Right renal cortex interstitium (tissue), 3 donors: ENCODE results near the gene APEH. TPM values are rescaled to one million over a fixed set of nuclear protein-coding genes. Genes with fewer than 3 reads are reported as not detected.
"Not testable (repeated sequence)": the region's sequence is repeated elsewhere in the genome, so short reads cannot be mapped to it uniquely, and the experiment has no call there.

ENCODE experiments used
- DNase-seq, 3 donors: peaks; one replicate each; pipeline ENCODE4 v3.0.0-alpha.2; 2013; ENCODE audit warnings: low read depth in 3 of 3, low spot score in 2 of 3
- polyA plus RNA-seq, 3 donors: library from polyadenylated mRNA; unstranded; fragments of 120-200 nt; gene quantifications; one replicate each; pipeline ENCODE4 v1.2.1, GENCODE V29; 2013; ENCODE audit not compliant: insufficient read length in 3 of 3

APEH gene
- polyA plus RNA-seq, 3 donors: 147 to 178 (median 155) TPM

DNA sequence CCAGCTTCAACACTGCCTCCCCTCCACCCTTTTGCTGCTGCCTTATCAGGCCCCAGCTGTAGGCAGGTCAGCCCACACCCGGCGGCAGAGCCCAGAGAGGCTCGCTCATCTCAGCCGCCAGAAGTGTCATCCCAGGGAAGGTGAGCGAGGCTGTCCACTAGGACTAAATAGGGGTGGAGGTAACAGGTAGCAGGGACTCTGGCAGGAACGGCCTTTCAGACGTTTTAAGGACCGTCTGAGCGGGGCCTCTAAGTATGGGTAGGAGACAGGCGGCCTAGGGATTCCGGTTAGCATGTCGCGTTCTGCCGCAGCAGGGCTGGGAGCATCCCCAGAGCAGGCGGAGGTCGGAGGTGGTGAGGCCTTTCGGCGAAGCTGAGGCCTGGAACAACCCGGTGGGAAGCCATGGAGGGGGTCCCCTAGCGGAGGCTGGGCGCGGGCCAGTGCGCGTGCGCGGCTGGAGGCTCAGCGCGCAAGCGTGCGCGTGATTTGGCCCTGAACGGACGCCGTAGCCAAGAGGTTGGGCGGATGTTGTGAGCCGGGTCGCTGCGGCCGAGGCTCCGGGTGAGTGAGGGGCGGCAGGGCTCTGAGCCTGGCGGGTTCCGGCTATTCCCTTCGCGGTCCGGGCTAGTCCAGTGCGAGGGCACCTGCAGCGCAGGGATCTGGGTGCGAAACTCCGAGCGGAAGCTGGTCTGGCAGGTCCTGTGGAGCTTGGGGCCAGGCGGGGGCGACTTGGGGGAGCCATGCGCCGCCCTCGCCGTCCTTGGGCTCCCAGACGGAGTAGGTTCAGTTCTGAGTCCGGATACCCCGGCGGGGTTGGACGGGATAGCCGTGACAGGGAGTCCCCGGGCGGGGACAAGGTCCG lies 15.1 kb downstream of the APEH start, which contains the start of the genes MST1 and RNF123:
MST1 (minus strand) TSS at position 429 of the 862 bp plus-strand sequence. CDS start 783 bp downstream, outside the sequence.
RNF123 (plus strand) TSS at position 512 of the 862 bp plus-strand sequence. CDS start 1,609 bp downstream, outside the sequence.
- DNase-seq: peak; percentile 80 to 89 (median 87)

DNA sequence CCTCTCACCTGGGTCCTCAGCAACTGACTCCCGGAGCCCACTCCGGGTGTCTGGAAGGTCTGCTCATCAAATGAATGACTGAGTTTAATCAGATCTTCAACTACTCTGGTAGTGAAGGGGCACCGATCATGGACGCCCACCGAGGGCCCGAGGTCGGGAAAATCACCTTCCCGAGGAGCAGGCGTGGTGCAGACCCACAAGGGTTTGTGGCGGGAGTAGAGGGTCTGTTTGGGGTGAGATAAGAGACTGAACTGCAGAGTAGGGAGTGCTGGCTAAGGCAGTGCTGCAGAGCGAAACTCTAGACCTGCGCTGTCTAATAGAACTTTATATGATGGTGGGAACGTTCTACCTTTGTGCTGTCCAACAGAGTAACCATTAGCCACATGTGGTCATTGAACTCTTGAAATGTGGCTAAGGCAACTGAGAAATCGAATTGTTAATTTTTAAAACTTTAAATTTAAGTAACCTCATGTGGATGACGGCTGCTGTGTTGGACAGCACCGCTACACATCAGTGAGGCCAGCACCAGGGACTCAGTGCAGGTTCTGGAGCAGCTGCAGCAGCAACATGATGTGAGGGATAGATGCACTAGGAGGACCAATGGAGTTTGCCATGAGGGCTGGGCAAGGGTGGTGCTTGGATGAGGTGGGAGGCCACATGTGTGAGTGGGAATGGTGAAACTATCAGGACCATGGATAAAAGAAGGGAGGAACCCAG lies 15.9 kb downstream of the APEH start:
- DNase-seq: not testable (repeated sequence)

DNA sequence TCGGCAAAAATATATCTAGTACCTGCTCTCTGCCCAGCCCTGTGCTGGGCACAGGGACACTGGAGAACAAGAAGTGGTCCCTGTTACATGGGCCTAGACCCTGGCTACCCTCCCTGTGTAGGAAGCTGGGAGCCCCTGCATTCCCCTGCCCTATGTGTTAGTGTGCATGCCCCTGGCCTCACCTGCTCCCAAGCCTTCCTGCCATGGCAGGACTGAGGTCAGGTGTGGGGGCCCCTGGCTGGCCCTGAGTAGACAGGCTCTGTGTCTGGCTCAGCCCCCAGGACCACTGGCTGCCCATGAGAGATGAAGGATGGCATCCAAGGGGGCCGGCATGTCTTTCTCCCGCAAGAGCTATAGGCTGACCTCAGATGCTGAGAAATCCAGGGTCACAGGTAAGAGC lies 16.7 kb downstream of the APEH start:
- not testable (repeated sequence) for DNase-seq

DNA sequence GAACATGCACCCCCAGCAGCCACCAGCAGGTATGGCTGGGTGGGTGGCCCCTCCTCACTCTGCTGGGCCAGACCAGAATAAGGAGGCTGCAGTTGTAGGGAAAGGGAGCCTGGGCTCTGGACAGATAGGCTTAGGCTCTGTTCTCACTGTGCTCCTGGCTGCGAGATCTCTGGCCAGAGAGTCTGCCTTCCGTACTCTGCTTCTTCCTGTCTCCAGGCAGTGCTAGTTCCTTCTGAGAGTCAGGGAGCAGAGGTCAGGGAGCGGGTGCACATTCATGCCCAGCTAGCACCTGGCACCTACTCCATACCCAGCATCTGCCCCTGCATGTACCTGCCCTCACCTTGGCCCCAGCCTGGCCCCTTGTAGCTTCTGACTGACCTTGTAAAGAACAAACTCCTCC lies 17.3 kb downstream of the APEH start:
- not testable (repeated sequence) for DNase-seq

DNA sequence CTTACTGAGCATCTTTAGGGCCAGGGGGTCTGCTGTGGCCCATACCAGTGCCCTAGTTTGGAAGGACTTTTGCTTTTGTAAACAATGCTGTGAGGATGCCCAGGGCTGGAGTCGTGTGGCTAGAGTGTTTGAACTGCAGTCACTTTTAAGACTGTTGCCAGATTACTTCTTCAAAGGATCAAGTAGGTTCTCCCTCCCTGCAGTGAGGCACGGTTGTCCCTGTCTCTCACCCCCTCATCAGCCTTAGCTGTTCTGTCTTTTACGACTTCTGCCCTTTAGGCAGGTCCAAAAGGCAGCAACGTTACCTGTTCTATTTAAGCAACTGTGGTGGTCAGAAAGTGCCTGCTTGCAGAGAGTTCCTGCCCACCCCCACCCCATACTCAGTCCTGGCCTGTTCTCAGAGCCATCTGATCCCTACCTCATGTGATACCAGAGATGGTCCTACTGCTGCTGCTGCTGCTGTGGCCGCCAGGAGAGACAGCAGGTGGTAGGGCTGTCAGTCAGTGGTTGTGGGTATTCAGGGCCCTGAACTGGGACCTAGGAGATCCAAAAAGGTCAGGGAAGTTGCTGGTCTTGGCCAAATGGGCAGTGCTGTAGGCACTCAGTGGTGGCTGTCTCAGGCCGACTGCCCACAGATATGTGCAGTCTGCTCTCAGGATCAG lies 20.4 kb downstream of the APEH start:
- DNase-seq: not testable (repeated sequence)

DNA sequence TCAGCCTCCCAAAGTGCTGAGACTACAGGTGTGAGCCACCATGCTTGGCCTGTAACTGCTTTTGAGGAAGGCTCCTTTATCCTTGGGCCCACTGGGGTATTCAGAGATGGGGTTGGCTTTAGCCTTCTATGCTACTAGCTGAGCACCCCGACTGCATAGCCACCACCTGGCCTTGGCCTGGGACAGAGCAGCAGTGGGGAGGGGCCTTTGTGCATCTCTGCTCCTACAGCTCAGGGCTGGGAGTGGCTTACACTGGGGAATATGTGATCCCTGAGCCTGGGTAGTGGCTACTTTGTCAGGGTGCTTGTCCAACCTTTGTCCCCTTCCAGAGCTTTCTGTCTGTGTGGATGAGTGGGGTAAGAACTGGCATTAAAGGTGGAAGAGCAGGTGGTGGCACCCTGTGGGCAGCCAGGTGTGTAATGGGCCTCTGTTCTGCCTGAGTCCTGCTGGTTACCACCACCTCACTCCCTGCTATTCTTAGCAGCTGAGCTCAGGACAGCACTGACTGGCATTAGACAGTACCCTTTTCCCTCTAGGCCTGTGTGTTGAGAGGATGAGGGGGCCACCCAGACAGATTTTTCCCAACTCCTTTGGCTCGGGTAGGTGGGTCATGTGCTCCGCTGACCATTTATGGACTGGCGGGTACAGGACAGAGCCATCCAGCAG lies 21.3 kb downstream of the APEH start:
- DNase-seq: not testable (repeated sequence)

DNA sequence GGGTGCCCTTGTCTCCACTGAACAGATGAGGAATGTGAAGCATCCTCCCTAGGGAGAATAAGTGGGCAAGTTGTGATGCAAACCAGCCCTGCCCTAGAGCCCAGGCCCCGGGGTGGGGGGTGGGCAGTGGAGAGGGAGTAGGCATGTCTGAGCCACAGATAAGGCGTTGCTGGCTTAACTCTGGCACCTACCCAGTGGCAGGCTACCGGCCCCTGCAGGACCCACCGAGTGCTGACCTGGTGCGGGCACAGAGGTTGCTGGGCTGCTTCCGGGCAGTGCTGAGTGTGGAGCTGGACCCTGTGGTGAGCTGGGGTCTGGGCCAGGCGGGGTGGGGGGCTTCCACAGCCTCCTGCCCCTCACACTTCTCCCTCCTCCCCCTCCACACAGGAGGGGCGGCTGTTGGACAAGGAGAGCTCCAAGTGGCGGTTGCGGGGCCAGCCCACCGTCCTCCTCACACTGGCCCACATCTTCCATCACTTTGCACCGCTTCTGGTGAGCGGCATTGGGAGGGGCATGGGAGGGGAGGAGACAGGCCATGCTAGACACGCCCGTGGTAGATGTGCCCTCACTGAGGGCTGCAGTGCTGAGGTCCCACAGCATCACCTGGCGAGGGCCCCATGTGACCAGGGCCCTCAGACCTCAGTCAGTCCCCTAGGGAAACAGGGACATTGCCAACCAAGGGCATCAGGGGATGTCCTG lies 25.3 kb downstream of the APEH start:
- no peak for DNase-seq

DNA sequence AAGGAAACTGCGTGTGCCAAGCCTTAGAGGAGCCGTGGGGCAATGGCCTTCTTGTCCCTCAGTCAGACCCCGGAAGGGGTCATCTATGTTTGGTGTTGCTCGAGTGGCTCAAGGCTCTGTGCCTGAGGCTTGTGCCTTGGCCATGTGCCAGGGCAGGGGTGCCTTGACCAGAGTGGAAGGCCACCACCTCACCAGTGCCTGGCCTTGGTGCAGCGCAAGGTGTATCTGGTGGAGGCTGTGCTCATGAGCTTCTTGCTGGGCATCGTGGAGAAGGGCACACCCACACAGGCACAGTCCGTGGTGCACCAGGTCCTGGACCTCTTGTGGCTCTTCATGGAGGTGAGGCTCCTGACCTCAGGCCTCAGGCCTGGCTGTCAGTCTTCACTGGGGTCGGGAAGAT lies 25.9 kb downstream of the APEH start:
- no peak for DNase-seq

DNA sequence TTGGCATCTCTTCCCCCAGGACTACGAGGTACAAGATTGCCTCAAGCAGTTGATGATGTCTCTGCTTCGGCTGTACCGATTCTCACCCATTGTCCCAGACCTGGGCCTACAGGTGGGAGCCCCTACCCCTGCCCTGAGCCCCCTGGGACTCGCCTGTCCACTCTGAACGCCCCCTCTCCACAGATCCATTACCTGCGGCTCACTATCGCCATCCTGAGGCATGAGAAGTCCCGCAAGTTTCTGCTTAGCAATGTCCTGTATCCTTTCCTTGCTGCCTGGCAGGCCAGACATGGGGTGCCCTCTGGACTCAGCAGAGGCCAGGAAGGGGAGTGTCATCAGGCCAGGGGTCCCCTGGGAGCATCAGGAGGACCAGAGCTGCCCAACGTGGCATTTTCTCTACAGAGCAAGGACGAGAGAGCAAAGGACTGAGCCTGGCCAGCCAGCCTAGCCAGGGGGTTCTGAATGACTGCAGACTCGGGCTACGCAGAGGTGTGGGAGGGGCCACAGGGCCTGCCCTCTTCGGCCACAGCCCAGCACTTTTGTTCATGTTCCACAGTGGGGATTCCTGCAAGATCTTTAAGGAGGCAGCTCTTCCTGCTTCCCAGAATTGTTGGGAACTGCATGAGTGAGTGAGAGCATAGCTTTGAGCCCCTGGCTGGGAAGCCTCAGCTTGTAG lies 26.4 kb downstream of the APEH start:
- no peak for DNase-seq

DNA sequence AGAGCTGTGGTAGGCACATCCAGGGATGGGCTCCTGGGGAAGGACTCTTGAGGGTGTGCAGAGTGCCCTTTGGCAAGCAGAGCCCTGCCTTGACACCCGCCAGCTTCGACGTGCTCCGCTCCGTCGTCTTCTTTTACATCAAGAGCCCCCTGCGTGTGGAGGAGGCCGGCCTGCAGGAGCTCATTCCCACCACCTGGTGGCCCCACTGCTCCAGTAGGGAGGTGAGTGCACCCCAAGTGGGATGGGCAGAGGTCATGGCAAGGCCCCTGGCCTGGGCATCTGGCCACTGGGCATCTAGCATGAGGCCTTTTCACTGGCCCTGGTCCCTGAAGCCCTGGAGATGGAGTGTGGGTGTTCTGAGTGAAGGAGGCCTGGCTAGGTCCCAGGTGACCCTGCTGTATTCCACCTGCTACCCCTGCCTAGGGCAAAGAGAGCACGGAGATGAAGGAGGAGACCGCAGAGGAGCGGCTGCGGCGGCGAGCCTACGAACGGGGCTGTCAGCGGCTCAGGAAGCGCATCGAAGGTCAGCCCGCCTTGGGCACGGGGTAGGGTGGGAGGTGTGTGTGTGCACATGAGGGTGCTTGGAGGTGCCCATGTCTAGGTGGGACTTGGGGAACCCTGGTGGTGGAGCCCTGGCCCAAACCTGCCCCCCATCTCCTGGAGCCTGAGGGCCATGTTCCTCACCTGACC lies 27.4 kb downstream of the APEH start:
- DNase-seq: no peak

DNA sequence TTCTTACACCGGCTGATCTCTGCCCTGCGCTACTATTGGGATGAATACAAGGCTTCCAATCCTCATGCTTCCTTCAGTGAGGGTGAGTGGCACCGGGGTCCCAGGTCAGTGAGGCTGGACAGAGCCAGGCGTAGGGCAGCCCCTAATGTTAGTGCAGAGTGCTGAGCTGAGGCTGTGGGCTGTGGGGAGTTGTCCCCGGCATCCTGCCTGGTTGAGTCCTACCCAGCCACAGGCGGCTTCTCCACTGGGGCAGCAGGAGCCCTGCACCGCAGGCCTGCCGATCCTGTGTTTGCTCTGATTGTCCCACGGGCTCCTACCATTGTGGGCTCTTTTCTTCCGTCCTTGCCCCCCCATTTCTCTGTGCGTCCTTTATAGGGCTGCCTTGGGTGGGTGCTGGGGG lies 28.5 kb downstream of the APEH start:
- no peak for DNase-seq

DNA sequence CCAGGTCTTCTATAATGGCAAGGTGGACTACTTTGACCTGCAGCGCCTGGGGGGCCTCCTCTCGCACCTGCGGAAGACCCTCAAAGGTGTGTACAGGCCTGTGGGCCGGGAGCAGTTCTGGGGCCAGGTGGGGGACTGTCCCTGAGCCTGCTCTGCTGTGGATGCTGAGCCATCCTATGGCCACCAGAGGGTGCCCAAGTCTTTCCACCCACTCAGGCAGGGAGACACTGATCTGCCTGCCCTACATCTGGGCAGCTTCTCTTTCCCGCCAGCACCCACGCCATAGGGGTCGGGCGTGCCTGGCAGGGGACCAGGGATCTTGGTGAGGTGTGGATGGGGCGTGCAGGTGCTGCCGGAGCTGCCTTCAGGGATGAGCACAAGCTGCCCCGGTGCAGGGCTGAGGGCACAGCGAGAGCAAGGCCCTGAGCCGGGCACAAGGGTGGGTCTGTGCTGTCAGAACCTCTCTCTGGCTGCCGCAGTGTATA lies 29.3 kb downstream of the APEH start:
- no peak for DNase-seq

DNA sequence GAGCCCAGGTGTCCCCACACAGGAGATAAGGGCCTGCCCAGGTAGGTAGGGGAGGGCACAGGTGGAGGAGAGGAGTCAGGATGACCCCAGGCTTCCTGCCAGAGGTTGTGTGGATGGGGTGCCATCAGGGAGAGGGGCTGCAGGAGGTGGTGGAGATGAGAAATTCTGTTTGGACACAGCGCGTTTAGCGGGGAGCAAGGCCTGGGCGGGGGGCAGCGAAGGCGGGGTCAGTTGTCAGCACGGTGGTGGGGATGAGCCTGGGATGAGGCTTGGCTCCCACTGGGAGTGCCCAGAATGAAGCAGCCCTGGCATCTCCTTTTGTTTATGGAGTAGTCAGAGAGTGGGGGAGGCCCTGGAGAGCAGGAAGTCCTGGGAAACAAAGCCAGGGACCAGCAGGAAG lies 29.8 kb downstream of the APEH start:
- no peak for DNase-seq

DNA sequence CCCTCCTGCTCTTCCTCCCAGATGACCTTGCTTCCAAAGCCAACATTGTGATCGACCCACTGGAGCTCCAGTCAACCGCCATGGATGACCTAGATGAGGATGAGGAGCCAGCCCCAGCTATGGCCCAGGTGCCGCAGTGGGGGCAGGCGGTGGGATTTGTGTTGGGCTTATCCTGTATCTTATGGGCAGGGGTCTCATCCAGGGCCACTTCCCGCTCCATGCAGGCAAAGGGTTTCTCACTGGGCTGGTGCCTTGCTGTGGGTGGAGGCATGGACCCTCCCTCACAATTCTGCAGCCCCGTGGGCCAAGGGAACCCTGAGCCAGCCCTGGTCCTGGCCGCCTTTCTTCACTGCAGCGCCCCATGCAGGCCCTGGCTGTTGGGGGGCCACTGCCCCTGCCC lies 30.5 kb downstream of the APEH start:
- no peak for DNase-seq

DNA sequence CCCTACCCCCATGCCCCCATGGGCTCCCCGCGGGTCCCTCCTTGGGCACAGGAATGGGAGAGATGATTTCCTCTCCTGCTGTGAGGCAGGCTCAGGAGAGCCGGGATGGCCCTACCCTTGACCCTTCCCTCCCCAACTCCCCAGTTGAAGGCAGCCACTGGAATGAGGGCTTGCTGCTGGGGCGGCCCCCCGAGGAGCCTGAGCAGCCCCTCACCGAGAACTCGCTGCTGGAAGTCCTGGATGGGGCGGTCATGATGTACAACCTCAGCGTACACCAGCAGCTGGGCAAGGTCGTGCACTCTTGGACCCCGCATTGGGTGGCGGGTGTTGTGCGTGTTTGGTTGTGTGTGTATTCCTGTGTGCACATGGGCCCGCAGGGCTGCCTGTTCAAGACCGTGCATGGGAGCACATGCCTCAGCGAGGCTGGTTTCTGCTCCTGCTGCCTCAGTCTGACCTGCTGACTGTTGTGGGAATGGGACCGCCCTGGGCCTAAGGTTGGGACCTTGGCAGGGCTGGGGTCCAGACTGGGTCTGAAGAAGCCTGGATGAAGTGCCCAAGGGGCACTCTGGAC lies 31.3 kb downstream of the APEH start:
- DNase-seq: no peak

DNA sequence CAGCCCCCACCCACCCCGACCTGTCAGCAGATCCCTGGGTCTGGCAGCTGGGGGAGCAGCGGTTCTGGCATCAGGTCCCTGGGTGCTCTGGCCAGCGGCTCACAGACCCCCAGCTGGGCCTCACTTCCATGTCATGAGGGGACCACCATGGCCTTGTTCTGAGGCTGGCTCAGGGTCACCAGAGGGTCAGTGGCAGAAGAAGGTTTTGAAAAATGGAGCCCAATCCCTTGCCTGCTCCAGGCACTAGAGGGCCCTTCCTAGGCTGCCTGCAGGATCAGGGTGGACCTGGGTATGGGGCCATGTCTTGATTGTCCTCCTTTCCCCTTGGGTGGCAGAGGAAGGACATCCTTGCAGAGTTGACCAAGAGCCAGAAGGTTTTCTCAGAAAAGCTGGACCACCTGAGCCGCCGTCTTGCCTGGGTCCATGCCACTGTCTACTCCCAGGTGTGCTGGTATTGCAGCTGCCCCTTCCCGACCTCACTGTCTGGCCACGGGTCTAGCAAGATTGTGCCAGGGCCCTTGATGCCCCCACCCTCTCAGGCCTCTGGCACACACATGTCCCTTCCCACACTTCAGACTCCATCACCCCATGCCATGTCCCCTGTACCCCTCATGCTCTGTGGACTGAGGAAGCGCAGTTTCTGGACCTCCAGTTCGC lies 32.4 kb downstream of the APEH start:
- no peak for DNase-seq

DNA sequence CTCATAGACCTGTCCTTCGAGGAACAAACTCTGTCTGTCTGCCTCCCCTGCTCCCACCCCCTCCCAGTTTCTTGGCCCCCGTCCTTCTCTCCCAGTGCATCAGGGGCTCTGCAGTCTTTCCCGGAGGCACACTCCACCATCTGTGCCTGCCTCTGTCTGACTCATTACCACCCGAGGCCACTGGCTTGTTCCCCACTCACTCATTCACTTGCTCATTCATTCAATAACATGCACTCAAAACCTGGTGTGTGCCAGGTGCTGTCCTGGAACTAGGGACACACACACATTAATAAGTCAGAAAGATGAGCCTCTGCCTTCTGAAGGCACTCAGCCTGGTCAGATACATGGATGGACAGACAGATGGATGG lies 32.9 kb downstream of the APEH start:
- DNase-seq: no peak

DNA sequence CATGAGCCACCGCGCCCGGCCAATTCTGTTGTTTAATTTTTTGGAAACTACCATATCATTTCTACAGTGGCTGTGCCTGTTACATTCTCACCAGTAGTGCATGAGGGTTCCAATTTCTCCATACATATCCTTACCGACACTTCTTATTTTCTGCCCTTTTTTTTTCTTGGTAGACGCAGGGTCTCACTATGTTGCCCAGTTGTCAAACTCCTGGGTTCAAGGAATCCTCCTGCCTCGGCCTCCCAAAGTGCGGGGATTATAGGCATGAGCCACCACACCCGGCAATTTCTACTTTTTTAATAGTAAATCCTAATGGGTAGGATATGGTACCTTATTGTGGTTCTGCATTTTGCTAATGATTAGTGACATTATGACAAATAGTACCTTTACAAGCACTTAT lies 35.7 kb downstream of the APEH start:
- no peak for DNase-seq
